GM10847 (cell line): ENCODE measurements around the gene FAM120A.

Experiments used
- POLR2A ChIP-seq: IDR thresholded peaks from 2 replicates; pipeline ENCODE4 v1.6.1; 2011; ENCODE audit not compliant: insufficient read length; ENCODE audit errors: extremely low read depth

The FAM120A gene

DNA sequence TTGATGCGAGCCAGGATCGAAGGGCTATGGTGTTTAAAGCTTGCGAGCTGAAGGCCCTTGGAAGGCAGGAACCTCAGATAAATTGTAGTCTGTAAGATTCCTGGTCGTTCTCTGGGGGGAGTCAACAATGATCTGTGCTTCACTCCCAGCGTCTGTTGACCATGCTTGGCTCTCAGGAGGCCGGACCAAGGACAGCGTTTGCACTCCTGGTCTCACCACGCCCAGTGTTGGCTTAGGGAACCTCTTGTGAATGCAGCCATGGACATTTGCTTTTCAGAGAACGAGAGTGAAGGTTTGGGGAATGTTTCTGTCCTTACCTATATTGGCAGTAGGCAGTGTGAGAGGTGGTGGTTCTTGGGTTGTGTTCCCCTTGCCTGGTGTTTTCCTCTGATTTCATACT, 62.1 kb downstream of the FAM120A start:
- TF ChIP-seq POLR2A: no peak

DNA sequence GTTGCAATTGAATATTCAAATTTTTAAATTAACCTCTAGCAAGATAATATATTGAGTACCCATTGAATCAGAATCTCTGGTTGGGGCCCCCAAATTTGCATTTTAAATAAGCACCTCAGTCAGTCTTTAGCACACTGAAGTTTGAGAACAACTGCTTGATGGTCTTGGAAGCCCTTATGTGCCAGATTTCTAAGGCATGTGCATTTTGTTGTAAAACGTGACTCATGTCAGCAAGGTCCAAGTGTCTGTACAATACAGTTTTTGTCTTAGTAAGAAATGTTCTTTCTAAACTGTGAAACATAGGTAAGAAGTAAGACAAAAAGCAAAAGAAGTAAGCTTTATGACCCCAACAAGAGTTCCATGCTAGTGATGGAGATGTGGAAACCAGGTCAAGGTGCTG, 65.8 kb downstream of the FAM120A start:
- TF ChIP-seq POLR2A: no peak

DNA sequence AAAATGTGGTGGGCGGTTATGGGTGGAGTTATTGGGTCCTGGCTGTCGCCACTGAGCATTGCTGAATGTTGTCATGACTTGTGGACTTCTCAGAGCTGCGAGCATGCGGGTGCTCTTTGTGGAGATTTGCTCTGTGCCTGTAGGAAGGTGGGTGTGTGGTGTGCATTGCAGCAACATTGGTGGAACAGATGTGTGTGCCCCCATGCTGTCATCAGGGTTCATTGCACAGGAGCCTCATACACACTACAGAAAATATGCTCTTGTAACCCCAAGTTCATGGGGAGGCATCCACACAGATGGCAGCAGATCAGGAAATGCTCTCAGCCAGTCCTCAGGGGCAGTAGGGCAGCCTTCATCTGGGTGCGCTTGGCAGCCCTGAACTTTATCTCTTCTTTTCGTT, 69.0 kb downstream of the FAM120A start:
- TF ChIP-seq POLR2A: no peak

DNA sequence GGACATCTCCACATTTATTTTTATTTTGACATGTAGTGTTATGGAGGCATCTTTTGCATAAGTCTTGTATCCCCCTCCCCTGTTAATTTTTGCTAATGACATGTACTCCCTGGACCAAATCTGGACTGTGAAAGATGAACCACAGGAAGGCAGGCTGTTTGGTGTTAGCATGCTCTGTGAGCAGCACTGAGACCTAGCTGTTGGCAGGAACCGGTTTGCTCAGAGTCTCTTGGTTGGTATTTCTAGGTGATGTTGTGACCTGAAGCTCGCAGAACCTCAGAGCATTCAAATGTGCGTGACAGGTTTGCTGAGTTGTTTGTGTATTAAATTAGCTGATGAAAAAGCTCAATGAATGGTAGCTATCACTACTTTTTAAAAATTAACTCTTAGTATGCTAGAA, 71.3 kb downstream of the FAM120A start:
- no peak for TF ChIP-seq POLR2A

DNA sequence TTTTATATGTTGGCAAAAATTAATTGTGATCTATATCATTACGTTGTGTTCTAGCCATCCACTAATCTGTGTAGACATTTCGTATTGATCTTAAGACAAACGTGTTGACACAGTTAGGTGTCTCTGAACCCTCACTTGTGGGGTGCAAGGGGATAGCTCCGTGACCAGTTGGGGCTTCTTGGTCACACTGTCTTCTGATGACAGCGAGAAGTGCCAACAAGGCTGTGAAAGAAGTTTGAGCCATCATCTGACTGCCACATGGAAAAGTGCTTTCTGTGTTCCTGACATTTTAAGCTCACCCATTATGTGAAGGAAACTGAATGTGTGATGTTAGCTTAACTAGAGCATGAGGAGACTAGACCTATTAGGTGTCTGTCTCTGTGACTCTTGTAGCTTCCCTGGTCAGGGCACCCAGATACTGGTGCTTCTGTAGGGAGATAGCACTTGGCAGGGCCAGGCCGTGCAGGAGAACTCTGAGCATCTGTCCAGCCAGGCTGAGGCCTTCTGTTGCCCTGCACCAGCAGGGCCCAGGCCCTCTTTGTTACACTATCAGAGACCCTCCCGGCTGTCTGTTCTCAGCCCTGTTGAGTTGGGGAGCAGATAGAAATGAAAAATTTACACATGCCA, 72.1 kb downstream of the FAM120A start:
- TF ChIP-seq POLR2A: no peak

GRCh38 chr9:93525476-93525875, 74.0 kb downstream of the FAM120A start:
- TF ChIP-seq POLR2A: no peak

DNA sequence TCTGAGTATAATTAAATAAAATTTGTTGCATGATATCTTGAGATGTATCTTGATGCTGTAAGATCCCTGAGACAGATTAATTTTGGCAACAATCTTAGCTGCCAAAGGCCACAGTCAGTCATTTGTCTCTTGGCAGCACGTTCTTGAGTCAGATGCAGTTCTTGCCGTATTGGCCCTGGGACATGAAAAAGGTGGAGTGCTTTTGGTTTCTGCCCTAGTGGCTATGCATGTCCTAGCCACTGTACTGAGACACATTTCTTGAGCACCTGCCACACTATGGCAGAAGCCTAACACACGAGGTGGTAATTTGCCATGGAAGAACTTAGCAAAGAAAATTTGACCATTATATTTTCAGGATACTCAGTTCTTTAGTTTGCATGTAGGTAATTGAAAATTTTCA, 79.9 kb downstream of the FAM120A start:
- no peak for TF ChIP-seq POLR2A

DNA sequence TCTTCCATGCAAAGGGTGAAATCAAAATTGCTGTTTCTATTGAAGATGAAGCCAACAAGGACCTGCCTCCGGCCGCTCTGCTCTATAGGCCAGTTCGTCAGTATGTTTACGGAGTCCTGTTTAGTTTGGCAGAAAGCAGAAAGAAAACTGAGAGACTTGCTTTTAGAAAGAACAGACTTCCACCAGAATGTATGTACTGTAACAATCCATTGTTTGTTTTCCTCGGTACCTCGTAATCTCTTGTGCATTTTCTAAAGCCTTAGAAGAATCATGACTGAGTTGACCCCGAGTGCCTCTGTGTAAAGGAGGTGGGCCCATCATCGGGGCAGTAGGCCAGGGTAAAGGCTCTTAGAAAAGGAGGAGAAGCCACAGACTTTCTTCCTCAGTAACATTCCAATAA, 80.7 kb downstream of the FAM120A start:
- TF ChIP-seq POLR2A: no peak

DNA sequence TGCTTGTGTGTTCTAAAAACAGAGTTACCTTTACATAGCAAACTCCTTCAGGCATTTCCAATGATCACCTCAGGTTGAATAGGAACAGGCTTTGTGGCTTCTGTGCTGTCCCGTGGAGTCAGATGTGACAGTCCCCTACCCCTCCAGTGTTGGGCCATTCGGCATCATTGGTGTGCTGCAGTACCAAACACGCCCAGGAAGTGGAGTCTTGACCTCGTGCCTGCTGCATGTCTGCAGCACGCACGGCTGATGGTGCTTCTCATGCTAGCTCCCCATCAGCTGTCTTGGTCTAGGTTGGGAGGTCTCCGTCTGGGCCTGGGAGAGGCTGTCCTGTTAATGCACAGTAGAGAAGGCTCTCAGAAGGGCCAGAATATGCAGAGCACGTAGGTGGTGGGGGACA, 82.4 kb downstream of the FAM120A start:
- no peak for TF ChIP-seq POLR2A

- no peak for TF ChIP-seq POLR2A
These were observed 84.7 kb downstream of the FAM120A start for GRCh38 chr9:93536167-93536566.

DNA sequence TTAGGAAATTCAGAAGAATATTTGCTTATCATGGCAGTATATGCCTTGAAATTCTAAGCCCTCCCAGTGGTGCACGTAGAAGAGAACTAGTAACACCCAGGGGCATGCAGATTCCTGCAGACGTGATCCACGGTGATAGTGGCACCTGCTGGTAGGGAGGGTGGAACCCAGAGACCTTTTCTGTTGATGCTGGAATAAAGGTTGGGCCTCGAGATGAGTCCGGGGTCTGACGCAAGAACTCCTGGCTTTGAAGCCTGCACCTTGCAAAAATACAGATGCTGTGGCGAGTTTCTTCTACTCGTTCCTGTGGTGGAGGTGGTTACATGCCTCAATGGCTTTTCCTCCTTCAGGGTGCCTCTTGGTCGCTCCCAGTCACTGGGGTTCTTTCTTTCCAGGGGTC, 85.4 kb downstream of the FAM120A start:
- no peak for TF ChIP-seq POLR2A

DNA sequence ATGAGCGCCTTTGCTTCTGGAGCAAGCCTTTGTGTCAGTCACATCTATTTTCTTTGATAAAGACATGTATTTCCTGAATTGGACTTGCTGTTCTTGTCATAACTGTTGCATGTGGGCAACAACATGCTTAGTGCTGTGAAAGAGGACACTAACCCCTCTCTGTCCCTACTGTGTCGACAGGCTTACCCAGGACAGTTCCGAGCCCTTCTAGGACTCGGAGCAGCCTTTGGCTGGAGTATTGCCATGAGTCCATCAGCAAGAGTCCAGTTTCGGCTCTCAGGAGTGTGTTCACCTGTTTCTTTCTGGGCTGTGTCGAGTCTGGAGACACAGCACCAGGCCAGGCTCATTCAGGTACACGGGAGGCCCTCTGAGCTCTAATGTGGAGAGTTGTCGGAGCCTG, 88.8 kb downstream of the FAM120A start:
- TF ChIP-seq POLR2A: no peak

DNA sequence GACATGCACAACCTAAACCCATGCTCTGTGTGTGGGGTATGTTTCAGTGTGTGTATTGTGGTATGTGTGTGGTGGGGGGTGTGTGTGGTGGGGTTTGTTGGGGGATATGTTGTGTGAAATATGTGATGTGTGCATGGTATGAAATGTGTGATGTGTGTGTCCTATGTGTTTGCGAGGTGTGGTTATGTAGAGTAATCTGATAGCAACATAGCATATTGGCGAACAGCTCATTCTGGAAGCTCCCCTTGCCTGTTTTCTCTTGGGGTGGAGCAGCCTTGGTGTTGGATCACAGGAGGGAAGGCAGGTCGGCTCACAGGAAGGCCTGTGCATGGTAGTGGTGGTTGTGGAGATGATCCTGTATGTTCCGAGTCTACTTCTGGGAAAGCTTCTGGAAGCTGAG, 89.5 kb downstream of the FAM120A start:
- TF ChIP-seq POLR2A: no peak

DNA sequence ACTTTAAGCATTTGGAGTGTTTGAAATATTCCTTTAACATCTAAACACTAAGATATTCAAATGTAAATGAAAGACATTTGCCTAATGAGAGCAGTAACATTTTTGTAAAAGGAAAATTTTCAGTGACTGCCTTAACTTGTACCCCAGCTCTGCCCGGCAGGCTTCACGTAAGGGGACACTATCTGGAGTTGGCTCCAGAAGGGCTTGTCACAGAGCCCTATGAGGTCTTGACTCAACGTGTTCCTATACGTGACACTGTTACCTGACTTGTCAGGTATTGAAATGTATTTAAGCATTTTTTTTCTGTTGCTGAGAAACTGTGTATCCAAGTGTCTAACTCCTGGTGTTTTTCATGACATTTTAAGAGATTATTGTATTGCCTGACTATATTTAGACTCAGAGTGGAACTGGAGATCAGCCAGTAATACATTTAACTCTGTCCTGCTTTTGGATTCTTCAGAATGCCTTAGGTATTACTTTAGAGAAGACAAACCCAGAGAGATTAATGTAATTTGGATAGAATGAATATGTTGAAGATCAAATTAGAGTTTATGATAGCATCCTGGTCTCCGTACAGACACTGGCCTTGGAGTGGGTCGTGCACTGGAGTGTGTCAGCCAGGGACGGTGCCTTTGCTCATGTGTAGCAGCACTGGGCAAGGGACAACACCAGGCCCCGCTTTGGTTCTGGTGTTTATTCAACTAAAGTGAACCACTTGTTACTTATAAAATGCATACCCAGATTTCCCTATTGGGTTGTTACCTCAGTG, 90.3 kb downstream of the FAM120A start:
- TF ChIP-seq POLR2A: no peak

GRCh38 chr9:93543117-93543516, 91.6 kb downstream of the FAM120A start:
- TF ChIP-seq POLR2A: no peak

DNA sequence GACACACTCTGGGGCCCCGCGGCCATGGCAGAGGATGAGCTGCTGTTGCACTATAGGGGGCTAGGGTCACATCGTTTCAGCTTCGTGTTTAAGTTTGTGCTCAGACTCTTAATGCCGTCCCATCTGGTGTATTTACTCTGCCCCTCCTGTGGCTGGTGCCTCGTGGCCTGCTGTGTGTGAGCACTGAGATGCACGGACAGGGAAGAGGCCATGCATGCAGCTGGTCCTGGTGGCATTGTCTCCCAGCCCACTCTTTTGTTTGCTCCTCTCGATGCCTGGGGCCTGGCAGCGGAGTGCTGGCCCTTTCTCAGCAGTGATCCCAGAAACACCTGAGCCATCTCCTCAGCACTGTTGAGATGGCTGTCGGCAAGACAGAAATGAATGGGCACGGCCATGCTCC, 94.9 kb downstream of the FAM120A start:
- TF ChIP-seq POLR2A: no peak

DNA sequence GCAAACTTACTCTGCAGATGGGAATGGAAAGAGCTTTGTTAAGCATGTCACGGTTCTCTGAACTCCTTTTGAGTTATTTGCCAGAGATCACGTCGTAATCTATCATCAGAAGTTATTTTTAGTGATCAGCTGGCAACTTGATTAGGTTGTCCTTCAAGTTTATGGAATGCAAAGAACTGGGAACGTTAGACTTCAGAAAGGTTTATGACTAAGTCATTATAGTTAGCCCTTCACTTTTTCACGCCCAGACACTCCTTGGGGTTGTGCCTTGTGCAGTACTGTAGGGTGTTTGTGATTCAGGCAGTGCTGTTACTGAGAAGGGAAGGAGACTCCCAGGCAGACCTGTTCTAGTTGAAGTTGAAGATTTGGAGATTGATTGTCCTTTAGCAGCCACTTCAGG, 98.1 kb downstream of the FAM120A start:
- TF ChIP-seq POLR2A: no peak
